OCI-LY7 (cell line): ENCODE measurements around the gene HCK. TPM values are rescaled to one million over a fixed set of nuclear protein-coding genes. Genes with fewer than 3 reads are reported as not detected.

Source experiments
- BruUV-seq: library from RNA; stranded (reverse); fragments of 400-500 nt; replicated peaks from 2 replicates; lab custom pipeline; 2021; lab: Mats Ljungman, UMichigan
- CTCF ChIA-PET: fragments of 300-600 bp; sonication (Branson Sonifier 250); formaldehyde crosslinking; loops from one replicate; lab custom pipeline; 2022; ENCODE audit warnings: antibody characterized with exemption; ENCODE audit not compliant: unreplicated experiment; lab: Charles Lee
- POLR2A ChIA-PET: fragments of 300-600 bp; sonication (Branson Sonifier 250); formaldehyde crosslinking; loops from one replicate; lab custom pipeline; 2022; ENCODE audit warnings: antibody characterized with exemption; lab: Charles Lee
- DNase-seq: peaks from one replicate; pipeline ENCODE4 v3.0.0-alpha.2; 2015; ENCODE audit warnings: low spot score
- H2AFZ ChIP-seq: fragments of 200-600 bp; sonication (generic), shearing (Covaris generic); 2 replicates; pipeline ENCODE4 v1.6.1; 2014; ENCODE audit warnings: mild to moderate bottlenecking, antibody characterized with exemption, low read length, moderate library complexity
- H3K27ac ChIP-seq: fragments of 200-600 bp; sonication (generic); 2 replicates; pipeline ENCODE4 v1.5.1; 2014; ENCODE audit warnings: mixed run types, low read depth, mild to moderate bottlenecking, moderate library complexity, low read length, inconsistent platforms; ENCODE audit not compliant: poor library complexity, severe bottlenecking
- H3K36me3 ChIP-seq: fragments of 200-600 bp; sonication (generic); 2 replicates; pipeline ENCODE4 v1.6.1; 2014; ENCODE audit warnings: mild to moderate bottlenecking, antibody characterized with exemption, low read length, moderate library complexity, mixed read lengths; ENCODE audit not compliant: insufficient read depth
- H3K4me1 ChIP-seq: fragments of 200-600 bp; sonication (generic); 2 replicates; pipeline ENCODE4 v1.5.1; 2014; ENCODE audit warnings: mild to moderate bottlenecking, low read length; ENCODE audit not compliant: insufficient read depth, poor library complexity, severe bottlenecking
- H3K4me2 ChIP-seq: fragments of 200-600 bp; sonication (generic); 2 replicates; pipeline ENCODE4 v1.6.1; 2014; ENCODE audit warnings: mild to moderate bottlenecking, low read length
- H3K4me3 ChIP-seq: fragments of 200-600 bp; sonication (generic); 2 replicates; pipeline ENCODE4 v1.5.1; 2014; ENCODE audit warnings: mild to moderate bottlenecking, low read depth, low read length; ENCODE audit not compliant: poor library complexity, severe bottlenecking
- H3K79me2 ChIP-seq: fragments of 200-600 bp; sonication (generic); 2 replicates; pipeline ENCODE4 v1.6.1; 2016; ENCODE audit warnings: low read depth, mild to moderate bottlenecking, low read length, moderate library complexity, mixed read lengths; ENCODE audit not compliant: insufficient read depth
- H3K9me2 ChIP-seq: fragments of 200-600 bp; sonication (generic); 2 replicates; pipeline ENCODE4 v1.6.1; 2016; ENCODE audit warnings: mild to moderate bottlenecking, low read length, mixed read lengths; ENCODE audit not compliant: insufficient read depth
- H3K9me3 ChIP-seq: fragments of 200-600 bp; sonication (generic); 2 replicates; pipeline ENCODE4 v1.6.1; 2014; ENCODE audit warnings: mild to moderate bottlenecking, mixed run types, low read length, mixed read lengths
- H4K20me1 ChIP-seq: fragments of 200-600 bp; sonication (generic); 2 replicates; pipeline ENCODE4 v1.6.1; 2014; ENCODE audit warnings: mild to moderate bottlenecking, antibody characterized with exemption, low read length, moderate library complexity, mixed read lengths; ENCODE audit not compliant: insufficient read depth
- EZH2phosphoT487 ChIP-seq: fragments of 200-600 bp; sonication (generic); IDR thresholded peaks from 2 replicates; pipeline ENCODE4 v1.6.1; 2018; ENCODE audit warnings: low read depth, borderline replicate concordance, mild to moderate bottlenecking, mixed run types, antibody characterized with exemption, low read length, moderate library complexity, mixed read lengths
- intact Hi-C: fragments of 100-400 bp; cut with micrococcal nuclease; formaldehyde crosslinking; loops from one replicate; pipeline ENCODE4 v1.10.0; 2022; ENCODE audit not compliant: unreplicated experiment
- total RNA-seq, 2 experiments: library from RNA; depleted of rRNA in 1 of 2; stranded (reverse); fragments of >200 nt in 1 of 2; shearing (Covaris generic) in 1 of 2; gene quantifications; 2 replicates each; pipeline ENCODE4 v1.2.3, GENCODE V29; 2014 to 2022
- TF ChIP-seq, protein P1 (sequence below): fragments of 200-600 bp; sonication (generic); conservative IDR thresholded peaks from 2 replicates; pipeline ENCODE4 v1.5.1; 2014; ENCODE audit warnings: mild to moderate bottlenecking, antibody characterized with exemption, low read length, moderate library complexity, mixed read lengths

The HCK gene
- total RNA-seq, 2 experiments from 2014 or later = 0.19 to 3.2 TPM

DNA sequence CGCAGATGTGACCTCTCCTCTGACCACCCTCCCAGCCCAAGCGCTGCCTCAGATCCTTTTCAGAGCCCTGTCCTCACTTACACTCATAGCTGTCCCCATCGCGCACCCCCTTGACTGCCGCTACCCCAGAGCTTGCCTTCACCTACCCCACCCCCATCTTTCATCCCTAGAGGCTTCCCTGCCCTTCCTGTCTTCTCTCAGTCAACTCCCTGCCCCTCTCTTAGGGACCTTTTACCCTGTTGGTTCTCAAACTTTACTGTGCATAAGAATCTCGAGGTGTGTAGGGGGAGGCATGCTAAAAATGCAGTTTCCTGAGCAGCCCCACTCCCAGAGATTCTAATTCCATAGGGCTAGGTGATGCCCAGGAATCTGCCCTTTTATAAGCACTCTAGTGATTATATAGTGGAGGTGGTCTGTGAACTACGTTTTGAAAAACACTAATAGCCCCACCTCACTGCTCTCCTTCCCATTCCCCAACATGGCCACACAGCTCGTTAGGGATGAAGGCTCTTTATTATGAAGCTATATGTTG, 58.2 kb downstream of the HCK start:
- Histone ChIP-seq H3K4me3 (peak overlapping the region; percentile 82), H3K27ac (peak overlapping the region; percentile 71), H3K79me2 (peaks cover 53% of the 10 kb centered on the region), H4K20me1 (peaks cover 6% of the 10 kb centered on the region; the same call in 1 of the 2 replicates), H2AFZ (peak overlapping the region; percentile 77), H3K4me1 (peaks cover 13% of the 10 kb centered on the region), H3K9me3 (no peaks in the 10 kb centered on the region), H3K9me2 (no peaks in the 10 kb centered on the region; the same call in 1 of the 2 replicates), H3K36me3 (peaks cover 24% of the 10 kb centered on the region), H3K4me2 (peak overlapping the region; percentile 93)
- POLR2A ChIA-PET = interaction anchor here (0.6 to 1.3 kb wide), 3 partner anchors 20 to 163 kb away, joined by 3 to 4 read pairs (median 3); no protein-coding TSS in a partner anchor
- BruUV-seq = no TSS peak
- intact Hi-C loops = no loop called here
- no peak for TF ChIP-seq EZH2phosphoT487
- TF ChIP-seq, protein P1, sequence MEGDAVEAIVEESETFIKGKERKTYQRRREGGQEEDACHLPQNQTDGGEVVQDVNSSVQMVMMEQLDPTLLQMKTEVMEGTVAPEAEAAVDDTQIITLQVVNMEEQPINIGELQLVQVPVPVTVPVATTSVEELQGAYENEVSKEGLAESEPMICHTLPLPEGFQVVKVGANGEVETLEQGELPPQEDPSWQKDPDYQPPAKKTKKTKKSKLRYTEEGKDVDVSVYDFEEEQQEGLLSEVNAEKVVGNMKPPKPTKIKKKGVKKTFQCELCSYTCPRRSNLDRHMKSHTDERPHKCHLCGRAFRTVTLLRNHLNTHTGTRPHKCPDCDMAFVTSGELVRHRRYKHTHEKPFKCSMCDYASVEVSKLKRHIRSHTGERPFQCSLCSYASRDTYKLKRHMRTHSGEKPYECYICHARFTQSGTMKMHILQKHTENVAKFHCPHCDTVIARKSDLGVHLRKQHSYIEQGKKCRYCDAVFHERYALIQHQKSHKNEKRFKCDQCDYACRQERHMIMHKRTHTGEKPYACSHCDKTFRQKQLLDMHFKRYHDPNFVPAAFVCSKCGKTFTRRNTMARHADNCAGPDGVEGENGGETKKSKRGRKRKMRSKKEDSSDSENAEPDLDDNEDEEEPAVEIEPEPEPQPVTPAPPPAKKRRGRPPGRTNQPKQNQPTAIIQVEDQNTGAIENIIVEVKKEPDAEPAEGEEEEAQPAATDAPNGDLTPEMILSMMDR = no peak
- CTCF ChIA-PET = interaction anchor here (0.6 to 1.0 kb wide), 2 partner anchors 19 to 292 kb away, joined by 4 read pairs; no protein-coding TSS in a partner anchor
- DNase-seq = no peak

- Histone ChIP-seq H3K4me2 (peak overlapping the region; percentile 93), H3K79me2 (peaks cover 58% of the 10 kb centered on the region), H3K9me2 (no peaks in the 10 kb centered on the region; the same call in 1 of the 2 replicates), H2AFZ (no peak overlapping the region), H3K4me1 (peaks cover 13% of the 10 kb centered on the region), H3K9me3 (no peaks in the 10 kb centered on the region), H3K36me3 (peaks cover 27% of the 10 kb centered on the region), H3K27ac (no peak overlapping the region), H3K4me3 (peak overlapping the region; percentile 82), H4K20me1 (peaks cover 6% of the 10 kb centered on the region; the same call in 1 of the 2 replicates)
- TF ChIP-seq, protein P1 = no peak
- TF ChIP-seq EZH2phosphoT487 = no peak
- ChIA-PET POLR2A (interaction anchor here (0.6 to 1.3 kb wide), 3 partner anchors 20 to 164 kb away, joined by 3 to 4 read pairs (median 3); no protein-coding TSS in a partner anchor), CTCF (interaction anchor here (0.6 kb wide), 1 partner anchor 292 kb away, joined by 4 read pairs; no protein-coding TSS in a partner anchor)
- intact Hi-C loops = no loop called here
- no peak for DNase-seq
- BruUV-seq = TSS peak; percentile 65
Measured at GRCh38 chr20:32110727-32111126, 58.7 kb downstream of the HCK start.
